Neural cell (in vitro differentiated cells): ENCODE data around the gene HLA-DQA1.

Experiments used
- CTCF ChIP-seq: fragments of 450-650 bp; IDR thresholded peaks from 2 replicates; pipeline ENCODE4 v1.5.1; 2014; ENCODE audit warnings: antibody characterized with exemption, mild to moderate bottlenecking, moderate library complexity; ENCODE audit not compliant: poor library complexity, severe bottlenecking
- EP300 ChIP-seq: fragments of 450-650 bp; conservative IDR thresholded peaks from 2 replicates; pipeline ENCODE4 v1.6.1; 2014; ENCODE audit warnings: antibody characterized with exemption, mild to moderate bottlenecking, moderate library complexity; ENCODE audit not compliant: poor library complexity, severe bottlenecking
- EZH2 ChIP-seq: fragments of 200-600, 300-800 bp; shearing (Covaris generic), sonication (generic); IDR thresholded peaks from 2 replicates; pipeline ENCODE4 v1.6.1; 2014; ENCODE audit warnings: antibody characterized with exemption, low read length, borderline replicate concordance, mild to moderate bottlenecking; ENCODE audit not compliant: insufficient read depth, poor library complexity, severe bottlenecking
- MXI1 ChIP-seq: fragments of 450-650 bp; conservative IDR thresholded peaks from 2 replicates; pipeline ENCODE4 v1.6.1; 2014; ENCODE audit warnings: antibody characterized with exemption, mild to moderate bottlenecking; ENCODE audit not compliant: poor library complexity, severe bottlenecking
- POLR2AphosphoS5 ChIP-seq: IDR thresholded peaks from 2 replicates; pipeline ENCODE4 v1.6.1; 2012
- RAD21 ChIP-seq: fragments of 450-650 bp; conservative IDR thresholded peaks from 2 replicates; pipeline ENCODE4 v1.6.1; 2014; ENCODE audit warnings: antibody characterized with exemption, mild to moderate bottlenecking, moderate library complexity
- REST ChIP-seq: IDR thresholded peaks from 2 replicates; pipeline ENCODE4 v1.6.1; 2012; ENCODE audit warnings: borderline replicate concordance

GRCh38 chr6:32665661-32666060, 28.5 kb downstream of the HLA-DQA1 start:
- TF ChIP-seq CTCF, result no peak
- TF ChIP-seq EP300, result no peak
- TF ChIP-seq POLR2AphosphoS5, result no peak
- TF ChIP-seq MXI1, result no peak
- no peak for TF ChIP-seq EZH2
- TF ChIP-seq RAD21, result no peak
- TF ChIP-seq REST, result no peak
